NCI-H1092 treated with DMSO at 0.1 percent for 48 hours (cell line): ENCODE measurements around the gene PIK3R6.

Source experiments
- DNase-seq: peaks from one replicate; lab custom pipeline; 2025; lab: John Stamatoyannopoulos, UW

Gene PIK3R6

GRCh38 chr17:8855477-8856204, 11.8 kb downstream of the PIK3R6 start:
- no peak for DNase-seq

- no peak for DNase-seq
Measured at GRCh38 chr17:8851600-8851999, 15.9 kb downstream of the PIK3R6 start.

- no peak for DNase-seq
Measured at GRCh38 chr17:8849311-8850041, 18.0 kb downstream of the PIK3R6 start.

GRCh38 chr17:8847891-8848290, 19.6 kb downstream of the PIK3R6 start:
- DNase-seq = no peak

- DNase-seq = no peak
Measured at GRCh38 chr17:8846768-8847211, 20.7 kb downstream of the PIK3R6 start.

- DNase-seq = no peak
Measured at GRCh38 chr17:8844229-8845218, 22.9 kb downstream of the PIK3R6 start.

GRCh38 chr17:8843344-8843743, 24.1 kb downstream of the PIK3R6 start:
- no peak for DNase-seq

GRCh38 chr17:8841844-8842243, 25.6 kb downstream of the PIK3R6 start:
- DNase-seq = no peak

GRCh38 chr17:8839410-8839935, 28.0 kb downstream of the PIK3R6 start:
- no peak for DNase-seq

GRCh38 chr17:8838551-8839095, 28.9 kb downstream of the PIK3R6 start:
- DNase-seq = no peak

GRCh38 chr17:8837563-8838075, 29.9 kb downstream of the PIK3R6 start:
- no peak for DNase-seq

- DNase-seq = no peak
Measured at GRCh38 chr17:8836821-8837562, 30.5 kb downstream of the PIK3R6 start.

GRCh38 chr17:8835631-8836364, 31.7 kb downstream of the PIK3R6 start:
- no peak for DNase-seq

GRCh38 chr17:8835106-8835505, 32.4 kb downstream of the PIK3R6 start:
- no peak for DNase-seq

GRCh38 chr17:8832711-8833352, 34.6 kb downstream of the PIK3R6 start:
- DNase-seq = no peak

GRCh38 chr17:8831234-8831849, 36.1 kb downstream of the PIK3R6 start:
- no peak for DNase-seq

GRCh38 chr17:8830141-8830540, 37.3 kb downstream of the PIK3R6 start:
- DNase-seq = no peak

GRCh38 chr17:8829036-8829941, 38.2 kb downstream of the PIK3R6 start:
- no peak for DNase-seq
